Osteoblast (primary cell): ENCODE results near the gene OR52E6. TPM values are rescaled to one million over a fixed set of nuclear protein-coding genes. Genes with fewer than 3 reads are reported as not detected.

Experiments
- DNase-seq: peaks from one replicate; pipeline ENCODE4 v3.0.0; 2011; ENCODE audit warnings: low spot score, mixed read lengths; ENCODE audit not compliant: insufficient read length; ENCODE audit errors: missing footprints
- H2AFZ ChIP-seq: 2 replicates; pipeline ENCODE4 v1.6.0; 2011; ENCODE audit warnings: mild to moderate bottlenecking, low read length
- H3K27ac ChIP-seq: 2 replicates; pipeline ENCODE4 v1.5.1; 2011; ENCODE audit warnings: mild to moderate bottlenecking, low read depth, low read length, moderate library complexity
- H3K27me3 ChIP-seq: 2 replicates; pipeline ENCODE4 v1.6.0; 2012; ENCODE audit warnings: mild to moderate bottlenecking, control low read depth, inconsistent platforms, low read length, moderate library complexity; ENCODE audit not compliant: insufficient read depth
- H3K36me3 ChIP-seq: 2 replicates; pipeline ENCODE4 v1.5.1; 2011; ENCODE audit warnings: mild to moderate bottlenecking, low read length, control low read depth, moderate library complexity; ENCODE audit not compliant: insufficient read depth
- H3K4me1 ChIP-seq: 2 replicates; pipeline ENCODE4 v1.5.1; 2011; ENCODE audit warnings: mild to moderate bottlenecking, low read length, control low read depth, moderate library complexity; ENCODE audit not compliant: insufficient read depth
- H3K4me2 ChIP-seq: 2 replicates; pipeline ENCODE4 v1.6.0; 2011; ENCODE audit warnings: mild to moderate bottlenecking, low read length; ENCODE audit not compliant: insufficient read depth
- H3K4me3 ChIP-seq: fragments of 200-600 bp; sonication (generic); 3 replicates; pipeline ENCODE4 v1.5.1; 2012; ENCODE audit warnings: mild to moderate bottlenecking, low read length, inconsistent platforms; ENCODE audit not compliant: insufficient read depth
- H3K79me2 ChIP-seq: 2 replicates; pipeline ENCODE4 v1.6.0; 2012; ENCODE audit warnings: mild to moderate bottlenecking, low read length, control low read depth, inconsistent platforms; ENCODE audit not compliant: insufficient read depth
- H3K9me3 ChIP-seq: 2 replicates; pipeline ENCODE4 v1.5.1; 2011; ENCODE audit warnings: low read depth, low read length, control low read depth
- H4K20me1 ChIP-seq: 2 replicates; pipeline ENCODE4 v1.6.0; 2012; ENCODE audit warnings: mild to moderate bottlenecking, low read length, control low read depth; ENCODE audit not compliant: insufficient read depth
- CTCF ChIP-seq: IDR thresholded peaks from 2 replicates; pipeline ENCODE4 v1.5.1; 2011; ENCODE audit warnings: mild to moderate bottlenecking, low read depth, low read length, moderate library complexity; ENCODE audit errors: extremely low read depth
- total RNA-seq: library from RNA; depleted of rRNA; stranded (reverse); fragments of >200 nt; gene quantifications from 2 replicates; pipeline ENCODE4 v1.2.3, GENCODE V29; 2012

Gene OR52E6
- total RNA-seq, 1 donor, result 1.4 TPM

GRCh38 chr11:5881756-5882155 lies 40.1 kb upstream of the OR52E6 start:
- no peak overlapping the region for H2AFZ ChIP-seq

GRCh38 chr11:5880329-5880728 lies 38.6 kb upstream of the OR52E6 start, which contains the start of gene OR52E4:
TSS of gene OR52E4 (plus strand) at chr11:5880629. CDS start at chr11:5884293, 3,664 bp downstream.
- H3K27ac ChIP-seq, result no peak within 1 kb of the TSS
- H3K36me3 ChIP-seq, result no peaks in the 10 kb centered on the region
- H3K4me3 ChIP-seq, result no peak within 1 kb of the TSS
- H3K9me3 ChIP-seq, result no peaks in the 10 kb centered on the region
- H3K4me2 ChIP-seq, result no peak within 1 kb of the TSS
- H3K27me3 ChIP-seq, result no peaks in the 10 kb centered on the region
- H3K4me1 ChIP-seq, result no peaks in the 10 kb centered on the region
- DNase-seq, result no peak
- no peak for TF ChIP-seq CTCF
- no peaks in the 10 kb centered on the region for H4K20me1 ChIP-seq
- H2AFZ ChIP-seq, result no peak within 1 kb of the TSS
- H3K79me2 ChIP-seq, result no peaks in the 10 kb centered on the region

More at GRCh38 chr11:5881756-5882155, 40.1 kb upstream of the OR52E6 start:
- Histone ChIP-seq H3K4me1 (no peaks in the 10 kb centered on the region), H3K27ac (no peak overlapping the region), H3K4me3 (no peak overlapping the region), H3K4me2 (no peak overlapping the region), H3K36me3 (no peaks in the 10 kb centered on the region), H3K9me3 (no peaks in the 10 kb centered on the region), H4K20me1 (no peaks in the 10 kb centered on the region), H3K27me3 (no peaks in the 10 kb centered on the region), H3K79me2 (no peaks in the 10 kb centered on the region)
- TF ChIP-seq CTCF, result no peak
- no peak for DNase-seq

GRCh38 chr11:5878564-5878963 lies 36.9 kb upstream of the OR52E6 start:
- Histone ChIP-seq H3K9me3 (no peaks in the 10 kb centered on the region), H3K27me3 (no peaks in the 10 kb centered on the region), H3K36me3 (no peaks in the 10 kb centered on the region), H3K4me1 (no peaks in the 10 kb centered on the region), H2AFZ (no peak overlapping the region), H3K4me3 (no peak overlapping the region), H3K79me2 (no peaks in the 10 kb centered on the region), H4K20me1 (no peaks in the 10 kb centered on the region), H3K4me2 (no peak overlapping the region), H3K27ac (no peak overlapping the region)
- no peak for DNase-seq
- no peak for TF ChIP-seq CTCF

DNA sequence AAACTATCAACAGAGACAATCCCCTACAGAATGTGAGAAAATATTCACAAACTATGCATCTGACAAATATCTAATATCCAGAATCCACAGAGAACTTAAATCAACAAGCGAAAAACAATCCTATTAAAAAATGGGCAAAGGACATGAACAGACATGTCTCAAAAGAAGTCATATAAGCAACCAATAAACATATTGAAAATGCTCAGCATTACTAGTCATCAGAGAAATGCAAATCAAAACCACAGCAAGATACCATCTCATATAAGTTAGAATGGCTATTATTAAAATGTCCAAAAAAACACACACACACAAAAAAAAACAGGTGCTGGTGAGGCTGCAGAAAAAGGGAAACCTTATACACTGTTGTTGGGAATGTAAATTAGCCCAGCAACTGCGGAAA lies 24.1 kb upstream of the OR52E6 start:
- H3K4me3 ChIP-seq, result no peak overlapping the region
- H3K36me3 ChIP-seq, result no peaks in the 10 kb centered on the region
- no peaks in the 10 kb centered on the region for H3K9me3 ChIP-seq
- no peak for TF ChIP-seq CTCF
- H2AFZ ChIP-seq, result no peak overlapping the region
- H4K20me1 ChIP-seq, result no peaks in the 10 kb centered on the region
- H3K79me2 ChIP-seq, result no peaks in the 10 kb centered on the region
- H3K27ac ChIP-seq, result no peak overlapping the region
- H3K4me1 ChIP-seq, result no peaks in the 10 kb centered on the region
- no peaks in the 10 kb centered on the region for H3K27me3 ChIP-seq
- no peak overlapping the region for H3K4me2 ChIP-seq
- DNase-seq, result no peak
